Thyroid gland (tissue), 4 donors: ENCODE measurements around the gene TCF21. TPM values are rescaled to one million over a fixed set of nuclear protein-coding genes. Genes with fewer than 3 reads are reported as not detected.

Source experiments
- DNase-seq, 2 donors: peaks; one replicate each; pipeline ENCODE4 v3.0.0-alpha.2; 2019
- H3K27ac ChIP-seq, 3 donors: fragments of 200-600 bp; sonication (generic); 1 replicate in 2 of 3; 2 replicates in 1 of 3; pipeline ENCODE4 v1.5.1; 2016 to 2019; ENCODE audit warnings: mild to moderate bottlenecking in 1 of 3, moderate library complexity in 1 of 3
- H3K27me3 ChIP-seq: fragments of 200-600 bp; sonication (generic); one replicate; pipeline ENCODE4 v1.5.1; 2019
- H3K36me3 ChIP-seq, 2 donors: fragments of 200-600 bp; sonication (generic); one replicate each; pipeline ENCODE4 v1.5.1; 2016 to 2019
- H3K4me1 ChIP-seq, 2 donors: fragments of 200-600 bp; sonication (generic); one replicate each; pipeline ENCODE4 v1.5.1; 2017 to 2019
- H3K4me3 ChIP-seq, 3 donors: fragments of 200-600 bp; sonication (generic); replicated peaks in 1 of 3; 1 replicate in 2 of 3; 2 replicates in 1 of 3; pipeline ENCODE4 v1.5.1; 2016; ENCODE audit warnings: mild to moderate bottlenecking in 1 of 3
- H3K9me3 ChIP-seq: fragments of 200-600 bp; sonication (generic); one replicate; pipeline ENCODE4 v1.5.1; 2017
- CTCF ChIP-seq, 6 experiments: fragments of 200-600 bp in 3 of 6; fragments of 450-650 bp in 3 of 6; sonication (generic) in 3 of 6; IDR thresholded peaks; one replicate each; pipeline ENCODE4 v1.5.1; 2016 to 2019; ENCODE audit warnings: antibody characterized with exemption in 6 of 6, mild to moderate bottlenecking in 2 of 6, inconsistent platforms in 1 of 6, moderate library complexity in 1 of 6
- POLR2A ChIP-seq, 2 donors: fragments of 450-650 bp; IDR thresholded peaks; one replicate each; pipeline ENCODE4 v1.6.1; 2017; ENCODE audit warnings: antibody characterized with exemption in 2 of 2, mild to moderate bottlenecking in 2 of 2, moderate library complexity in 1 of 2
- WGBS, 2 donors: methylation state at CpG; one replicate each; pipeline ENCODE4 v1.1.5; 2017; 5-methylcytosine and 5-hydroxymethylcytosine counted together
- intact Hi-C: fragments of 100-400 bp; cut with DNase I; formaldehyde crosslinking; loops from one replicate; pipeline ENCODE4 v1.15.1; 2023
- total RNA-seq, 4 donors: library from RNA; depleted of rRNA; stranded (reverse); fragments of >200 nt; gene quantifications; one replicate each; pipeline ENCODE4 v1.2.3, GENCODE V29; 2016

Gene TCF21
- total RNA-seq, 4 donors from 2014 or later: 0.20 to 1.4 TPM; not detected in 2

- H3K9me3 ChIP-seq: no peaks in the 10 kb centered on the region
- 76 to 94% methylated on average over 1 of the region's 1 CpG for WGBS, 2 donors
- intact Hi-C loops: no loop called here
- H3K4me1 ChIP-seq: no peaks in the 10 kb centered on the region
- no peak for DNase-seq
- no peak overlapping the region for H3K4me3 ChIP-seq
- H3K27me3 ChIP-seq: no peaks in the 10 kb centered on the region
- TF ChIP-seq CTCF (IDR thresholded peaks at IDR 0.05): no peak
- H3K27ac ChIP-seq: no peak overlapping the region
- H3K36me3 ChIP-seq: no peaks in the 10 kb centered on the region
These were observed 25.7 kb upstream of the TCF21 start for GRCh38 chr6:133863228-133863627.

- Histone ChIP-seq H3K4me1 (no peaks in the 10 kb centered on the region), H3K9me3 (no peaks in the 10 kb centered on the region), H3K27me3 (no peaks in the 10 kb centered on the region), H3K27ac (no peak overlapping the region), H3K4me3 (no peak overlapping the region), H3K36me3 (no peaks in the 10 kb centered on the region)
- intact Hi-C loops: no loop called here
- TF ChIP-seq CTCF (IDR thresholded peaks at IDR 0.05) (no peak), POLR2A (IDR thresholded peaks at IDR 0.05) (no peak)
- 80 to 88% methylated on average over 4 of the region's 4 CpGs for WGBS, 2 donors
- no peak for DNase-seq
These were observed 23.2 kb upstream of the TCF21 start for GRCh38 chr6:133865680-133866079.

- no peak for DNase-seq
- intact Hi-C loops: no loop called here
- H3K4me3 ChIP-seq: no peak overlapping the region
- no peak for TF ChIP-seq POLR2A (IDR thresholded peaks at IDR 0.05)
- no peak for TF ChIP-seq CTCF (IDR thresholded peaks at IDR 0.05)
- no peaks in the 10 kb centered on the region for H3K36me3 ChIP-seq
- H3K9me3 ChIP-seq: no peaks in the 10 kb centered on the region
- no peaks in the 10 kb centered on the region for H3K4me1 ChIP-seq
- no peaks in the 10 kb centered on the region for H3K27me3 ChIP-seq
- H3K27ac ChIP-seq: no peak overlapping the region
These were observed 17.8 kb upstream of the TCF21 start for GRCh38 chr6:133871131-133871530.

- no peak for TF ChIP-seq CTCF (IDR thresholded peaks at IDR 0.05)
- no peak for TF ChIP-seq POLR2A (IDR thresholded peaks at IDR 0.05)
- Histone ChIP-seq H3K36me3 (no peaks in the 10 kb centered on the region), H3K9me3 (no peaks in the 10 kb centered on the region), H3K4me3 (no peak overlapping the region), H3K27ac (no peak overlapping the region), H3K4me1 (no peaks in the 10 kb centered on the region), H3K27me3 (no peaks in the 10 kb centered on the region)
- intact Hi-C loops: no loop called here
- WGBS, 2 donors: 79% methylated on average over 5 of the region's 5 CpGs
- DNase-seq: no peak
These were observed 15.4 kb upstream of the TCF21 start for GRCh38 chr6:133873538-133873937.

GRCh38 chr6:133877116-133877515, 11.8 kb upstream of the TCF21 start:
- Histone ChIP-seq H3K27ac (no peak overlapping the region), H3K9me3 (no peaks in the 10 kb centered on the region), H3K27me3 (no peaks in the 10 kb centered on the region), H3K4me3 (no peak overlapping the region), H3K36me3 (no peaks in the 10 kb centered on the region), H3K4me1 (no peaks in the 10 kb centered on the region)
- TF ChIP-seq CTCF (IDR thresholded peaks at IDR 0.05): no peak
- TF ChIP-seq POLR2A (IDR thresholded peaks at IDR 0.05): no peak
- DNase-seq: no peak
- intact Hi-C loops: no loop called here
- whole genome bisulfite sequencing, 2 donors: 64 to 68% methylated on average over 5 of the region's 5 CpGs
